AG04449 (cell line): ENCODE data around the gene LRWD1.
"Not testable (repeated sequence)": the region's sequence is repeated elsewhere in the genome, so short reads cannot be mapped to it uniquely, and the experiment has no call there.

ENCODE experiments used
- CTCF ChIA-PET: fragments of 350-600 bp; formaldehyde crosslinking; extraction: SDS; loops from one replicate; lab custom pipeline; 2021; ENCODE audit warnings: antibody characterized with exemption; lab: Yijun Ruan, JAX
- POLR2A ChIA-PET: fragments of 400-600, 350-600 bp; formaldehyde crosslinking; extraction: SDS; loops from one replicate; lab custom pipeline; 2020; ENCODE audit warnings: antibody characterized with exemption, inconsistent platforms; lab: Yijun Ruan, JAX
- DNase-seq: peaks from one replicate; pipeline ENCODE4 v3.0.0-alpha.2; 2010; ENCODE audit warnings: low read depth, low spot score
- H3K4me3 ChIP-seq: 2 replicates; pipeline ENCODE4 v1.5.1; 2011; ENCODE audit warnings: low read depth, mild to moderate bottlenecking, control low read depth, low read length
- TF ChIP-seq, protein P1 (sequence below): IDR thresholded peaks from one replicate; pipeline ENCODE4 v1.5.1; 2011; ENCODE audit warnings: mild to moderate bottlenecking, moderate library complexity, low read length, control low read depth, inconsistent platforms; ENCODE audit not compliant: insufficient read depth; ENCODE audit errors: missing control alignments

The LRWD1 gene

GRCh38 chr7:102469351-102469971 is 4.7 kb downstream of the LRWD1 start:
- ChIA-PET CTCF (no interaction called here), POLR2A (no interaction called here)
- no peak for DNase-seq
- TF ChIP-seq, protein P1, sequence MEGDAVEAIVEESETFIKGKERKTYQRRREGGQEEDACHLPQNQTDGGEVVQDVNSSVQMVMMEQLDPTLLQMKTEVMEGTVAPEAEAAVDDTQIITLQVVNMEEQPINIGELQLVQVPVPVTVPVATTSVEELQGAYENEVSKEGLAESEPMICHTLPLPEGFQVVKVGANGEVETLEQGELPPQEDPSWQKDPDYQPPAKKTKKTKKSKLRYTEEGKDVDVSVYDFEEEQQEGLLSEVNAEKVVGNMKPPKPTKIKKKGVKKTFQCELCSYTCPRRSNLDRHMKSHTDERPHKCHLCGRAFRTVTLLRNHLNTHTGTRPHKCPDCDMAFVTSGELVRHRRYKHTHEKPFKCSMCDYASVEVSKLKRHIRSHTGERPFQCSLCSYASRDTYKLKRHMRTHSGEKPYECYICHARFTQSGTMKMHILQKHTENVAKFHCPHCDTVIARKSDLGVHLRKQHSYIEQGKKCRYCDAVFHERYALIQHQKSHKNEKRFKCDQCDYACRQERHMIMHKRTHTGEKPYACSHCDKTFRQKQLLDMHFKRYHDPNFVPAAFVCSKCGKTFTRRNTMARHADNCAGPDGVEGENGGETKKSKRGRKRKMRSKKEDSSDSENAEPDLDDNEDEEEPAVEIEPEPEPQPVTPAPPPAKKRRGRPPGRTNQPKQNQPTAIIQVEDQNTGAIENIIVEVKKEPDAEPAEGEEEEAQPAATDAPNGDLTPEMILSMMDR: no peak
- no peak overlapping the region for H3K4me3 ChIP-seq

DNA sequence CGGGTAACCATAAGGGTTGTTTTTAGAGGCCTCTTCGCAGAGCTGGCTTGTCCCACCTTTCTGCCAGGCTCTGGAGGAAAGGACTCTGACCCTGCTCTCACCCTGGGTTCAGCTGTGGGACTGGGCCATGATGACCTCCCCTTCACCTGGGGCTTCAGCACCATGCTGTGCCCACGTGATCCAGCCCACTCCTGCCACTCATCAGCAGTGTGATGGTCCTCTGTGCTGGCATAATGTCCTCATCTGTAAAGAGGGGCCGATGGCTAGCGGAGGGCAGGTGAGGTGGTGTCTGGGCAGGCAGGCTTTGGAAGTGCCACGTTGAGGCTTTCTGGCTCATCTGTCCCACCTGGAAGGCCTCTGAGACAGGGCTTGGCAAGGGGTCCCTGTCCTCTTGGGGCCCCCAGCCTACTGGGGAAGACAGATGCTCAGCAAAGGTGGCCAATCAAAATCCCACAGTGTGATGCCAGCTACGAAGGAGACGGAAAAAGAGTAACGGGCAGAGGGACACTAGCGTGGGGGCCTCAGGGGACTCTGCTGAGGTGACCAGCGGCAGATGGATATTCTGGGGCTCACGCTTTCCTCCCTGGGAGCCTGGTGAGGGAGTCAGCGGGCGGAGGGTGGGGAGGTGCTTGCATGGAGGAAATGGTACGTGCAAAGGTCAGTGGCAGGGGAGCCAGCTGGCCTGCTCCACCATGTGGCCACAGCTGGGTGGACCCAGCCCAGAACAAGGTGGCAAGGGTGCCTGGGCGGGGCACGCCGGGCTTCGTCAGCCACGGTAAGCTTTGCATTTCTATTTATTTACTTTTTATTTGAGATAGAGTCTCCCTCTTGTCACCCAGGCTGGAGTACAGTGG is 5.4 kb downstream of the LRWD1 start:
- TF ChIP-seq, protein P1: no peak
- DNase-seq: no peak
- POLR2A ChIA-PET: no interaction called here
- no peak overlapping the region for H3K4me3 ChIP-seq
- CTCF ChIA-PET: no interaction called here

DNA sequence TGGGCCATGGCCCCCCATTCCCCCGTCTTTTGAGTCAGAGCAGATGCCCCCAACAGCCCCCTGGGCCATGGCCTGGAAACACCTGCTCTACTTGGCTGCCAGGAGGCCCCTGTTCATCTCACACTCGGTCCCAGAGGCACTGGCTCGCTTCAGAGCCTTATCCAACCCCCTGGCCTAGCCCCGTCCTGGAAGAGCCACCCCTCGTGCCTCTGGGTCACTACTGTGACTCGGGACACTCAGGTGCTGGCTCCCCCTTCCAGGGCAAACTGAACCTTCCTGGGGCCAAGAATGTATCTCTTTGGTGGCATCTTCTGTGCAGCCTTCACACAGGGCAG is 7.0 kb downstream of the LRWD1 start:
- no peak for DNase-seq
- POLR2A ChIA-PET: no interaction called here
- TF ChIP-seq, protein P1: no peak
- H3K4me3 ChIP-seq: no peak overlapping the region
- CTCF ChIA-PET: interaction anchor here (1.5 kb wide), 1 partner anchor 8 kb away, joined by 4 read pairs; the partner anchor contains the start of gene ALKBH4

GRCh38 chr7:102472126-102473041 is 7.6 kb downstream of the LRWD1 start:
- TF ChIP-seq, protein P1: no peak
- CTCF ChIA-PET: interaction anchor here (1.5 kb wide), 1 partner anchor 8 kb away, joined by 4 read pairs; the partner anchor contains the start of gene ALKBH4
- no peak overlapping the region for H3K4me3 ChIP-seq
- no peak for DNase-seq
- POLR2A ChIA-PET: no interaction called here

DNA sequence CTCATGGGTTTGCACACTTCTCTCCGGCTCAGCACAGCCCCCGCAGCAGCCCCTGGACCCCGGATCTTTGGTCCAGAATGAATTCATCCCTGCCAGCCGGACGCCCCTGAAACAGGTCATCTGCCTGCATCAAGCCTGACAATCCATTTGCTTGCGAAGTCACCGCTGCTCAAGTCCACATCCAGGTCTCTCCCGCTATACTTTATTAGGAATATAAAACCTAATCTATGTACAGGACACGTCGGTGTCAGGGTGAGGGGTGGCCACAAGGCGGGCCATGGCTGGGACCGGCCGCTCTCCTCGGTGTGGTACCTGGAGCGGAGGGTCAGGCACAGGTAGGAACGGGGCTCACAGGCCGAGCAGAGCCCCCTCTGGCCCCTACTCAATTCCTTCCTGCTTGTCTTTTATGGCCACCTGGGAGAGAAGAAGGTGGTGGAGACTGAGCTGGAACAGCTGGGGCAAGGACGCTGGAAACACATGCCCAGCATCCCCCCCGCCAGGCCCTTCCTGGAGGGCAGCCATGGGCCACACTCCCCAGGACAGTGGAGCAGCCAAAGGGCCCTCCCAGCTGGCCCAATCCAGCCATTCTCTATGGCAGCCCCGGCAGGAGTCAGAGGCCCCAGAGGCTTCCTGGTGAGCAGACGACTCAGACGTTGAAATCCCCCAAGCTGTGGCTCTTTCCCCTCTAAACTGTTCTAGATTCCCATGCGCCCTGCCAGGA is 8.6 kb downstream of the LRWD1 start:
- no peak overlapping the region for H3K4me3 ChIP-seq
- no peak for DNase-seq
- ChIA-PET CTCF (interaction anchor here (1.5 kb wide), 1 partner anchor 9 kb away, joined by 4 read pairs; the partner anchor contains the start of gene ALKBH4), POLR2A (interaction anchor here (0.6 kb wide), 1 partner anchor 9 kb away, joined by 3 read pairs; no protein-coding TSS in a partner anchor)
- TF ChIP-seq, protein P1: no peak

GRCh38 chr7:102474116-102474515 is 9.3 kb downstream of the LRWD1 start:
- DNase-seq, CTCF ChIA-PET, POLR2A ChIA-PET, H3K4me3 ChIP-seq: not testable (repeated sequence)

DNA sequence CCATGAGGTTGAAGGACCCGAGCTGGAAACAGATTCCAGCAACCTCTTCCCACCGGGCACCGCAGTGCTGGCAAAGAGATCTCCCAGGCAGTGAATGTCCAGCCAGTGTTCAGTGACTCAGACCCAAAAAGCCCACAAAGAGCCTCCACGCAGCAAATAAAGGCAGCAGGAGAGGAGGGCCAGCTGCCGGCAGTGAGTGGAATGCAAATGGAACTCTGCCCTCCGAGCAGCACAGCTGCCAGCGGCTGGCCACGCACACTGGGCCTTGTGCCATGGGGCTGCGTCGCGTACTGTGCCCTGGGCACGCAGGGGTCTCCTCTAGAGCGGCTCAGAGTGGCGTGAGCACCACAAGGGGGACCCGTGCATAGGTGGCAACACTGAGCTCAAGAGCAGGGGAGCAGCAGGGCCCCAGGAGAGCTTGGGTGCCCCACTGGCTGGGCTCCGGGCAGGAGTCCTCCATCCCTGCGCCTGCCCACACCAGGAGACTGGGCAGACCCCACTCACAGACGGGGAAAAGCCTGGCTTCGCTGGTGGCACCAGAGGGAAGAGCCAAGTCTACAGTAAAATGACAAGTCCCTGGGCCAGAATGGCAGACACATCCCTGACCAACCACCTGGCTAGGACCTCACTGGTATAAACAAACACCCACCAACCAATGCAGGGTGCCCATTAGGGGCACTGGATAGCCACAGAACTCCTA is 10.1 kb downstream of the LRWD1 start:
- DNase-seq, H3K4me3 ChIP-seq, CTCF ChIA-PET, POLR2A ChIA-PET: not testable (repeated sequence)
